ENCODE data around the gene LRRC2.

DNA sequence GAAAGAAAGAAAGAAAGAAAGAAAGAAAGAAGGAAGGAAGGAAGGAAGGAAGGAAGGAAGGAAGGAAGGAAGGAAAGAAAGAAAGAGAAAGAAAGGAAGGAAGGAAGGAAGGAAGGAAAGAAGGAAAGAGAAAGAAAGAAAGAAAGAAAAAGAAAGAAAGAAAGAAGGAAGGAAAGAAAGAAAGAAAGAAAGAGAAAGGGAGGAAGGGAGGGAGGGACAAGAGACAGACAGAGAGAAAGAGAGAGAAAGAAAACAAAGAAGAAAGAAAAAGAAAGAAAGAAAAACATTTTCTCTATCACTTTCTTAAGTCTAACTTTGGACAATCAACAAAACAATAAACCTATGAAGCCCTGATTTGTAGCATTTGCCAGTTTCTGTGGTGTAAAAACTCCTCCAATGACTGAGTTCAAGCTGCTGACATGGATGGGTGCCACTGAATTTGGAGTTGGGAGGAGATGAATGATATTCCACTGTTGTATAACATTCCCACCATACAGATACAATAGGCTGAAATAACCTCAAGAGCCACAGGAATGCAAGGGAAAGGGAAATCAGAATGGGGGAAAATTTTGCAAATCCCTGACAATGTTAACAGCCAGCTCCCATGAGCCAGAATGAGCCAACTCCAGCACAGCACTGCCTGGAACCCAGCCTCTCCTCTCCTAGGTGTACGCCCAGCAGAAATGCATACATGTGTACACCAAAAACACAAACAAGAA is 83.3 kb downstream of the LRRC2 start:
- TF ChIP-seq POLR2A (IDR thresholded peaks at IDR 0.05), result no peak
- TF ChIP-seq CTCF (IDR thresholded peaks at IDR 0.05), result no peak

All from adrenal gland (tissue), 5 donors.